ENCODE results near the gene BCL11B. TPM values are rescaled to one million over a fixed set of nuclear protein-coding genes. Genes with fewer than 3 reads are reported as not detected.

The BCL11B gene
- total RNA-seq, 4 donors from 2014 or later: under 0.01 to 1.1 (median 0.39) TPM

DNA sequence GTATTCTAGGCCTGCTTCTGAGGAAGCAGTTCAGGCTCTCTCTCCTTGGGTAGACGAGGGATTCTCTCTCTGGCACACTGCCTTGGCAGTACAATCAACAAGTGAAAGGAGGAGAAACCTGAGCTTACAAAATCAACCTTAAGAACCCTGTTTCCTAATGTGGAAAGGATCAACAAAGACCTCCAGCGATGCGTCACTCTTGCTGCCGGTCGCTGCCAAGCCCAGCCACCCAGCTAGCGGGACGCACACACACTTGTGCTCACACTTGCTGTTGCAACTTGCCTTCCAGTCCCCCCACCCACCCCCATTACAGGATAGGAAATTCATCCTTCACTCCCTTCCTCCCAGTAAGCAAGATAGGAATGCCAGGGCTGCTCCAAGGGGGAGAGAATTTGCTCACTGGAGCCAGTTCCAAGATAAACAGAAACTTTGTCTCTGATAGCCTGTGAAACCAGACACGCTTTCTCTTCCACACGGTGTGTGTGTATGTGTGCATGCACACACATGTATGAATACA is 144.3 kb downstream of the BCL11B start:
- TF ChIP-seq POLR2AphosphoS5 (IDR thresholded peaks at IDR 0.05) (no peak), POLR2A (IDR thresholded peaks at IDR 0.05) (no peak), EP300 (IDR thresholded peaks at IDR 0.05) (no peak)
- TF ChIP-seq, protein P1, sequence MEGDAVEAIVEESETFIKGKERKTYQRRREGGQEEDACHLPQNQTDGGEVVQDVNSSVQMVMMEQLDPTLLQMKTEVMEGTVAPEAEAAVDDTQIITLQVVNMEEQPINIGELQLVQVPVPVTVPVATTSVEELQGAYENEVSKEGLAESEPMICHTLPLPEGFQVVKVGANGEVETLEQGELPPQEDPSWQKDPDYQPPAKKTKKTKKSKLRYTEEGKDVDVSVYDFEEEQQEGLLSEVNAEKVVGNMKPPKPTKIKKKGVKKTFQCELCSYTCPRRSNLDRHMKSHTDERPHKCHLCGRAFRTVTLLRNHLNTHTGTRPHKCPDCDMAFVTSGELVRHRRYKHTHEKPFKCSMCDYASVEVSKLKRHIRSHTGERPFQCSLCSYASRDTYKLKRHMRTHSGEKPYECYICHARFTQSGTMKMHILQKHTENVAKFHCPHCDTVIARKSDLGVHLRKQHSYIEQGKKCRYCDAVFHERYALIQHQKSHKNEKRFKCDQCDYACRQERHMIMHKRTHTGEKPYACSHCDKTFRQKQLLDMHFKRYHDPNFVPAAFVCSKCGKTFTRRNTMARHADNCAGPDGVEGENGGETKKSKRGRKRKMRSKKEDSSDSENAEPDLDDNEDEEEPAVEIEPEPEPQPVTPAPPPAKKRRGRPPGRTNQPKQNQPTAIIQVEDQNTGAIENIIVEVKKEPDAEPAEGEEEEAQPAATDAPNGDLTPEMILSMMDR (IDR thresholded peaks at IDR 0.05): no peak
- H3K27me3 ChIP-seq: peaks cover under 1% of the 10 kb centered on the region
- 41 to 54% methylated on average over 6 to 7 of the region's 9 CpGs for WGBS, 2 donors (ENCODE audit: low coverage in 1 of 2)
- H3K4me1 ChIP-seq: no peaks in the 10 kb centered on the region
- no peaks in the 10 kb centered on the region for H3K36me3 ChIP-seq
- H3K4me3 ChIP-seq: no peak overlapping the region
- peak; percentile 52 for ATAC-seq
- H3K27ac ChIP-seq: no peak overlapping the region
- H3K9me3 ChIP-seq: no peaks in the 10 kb centered on the region

DNA sequence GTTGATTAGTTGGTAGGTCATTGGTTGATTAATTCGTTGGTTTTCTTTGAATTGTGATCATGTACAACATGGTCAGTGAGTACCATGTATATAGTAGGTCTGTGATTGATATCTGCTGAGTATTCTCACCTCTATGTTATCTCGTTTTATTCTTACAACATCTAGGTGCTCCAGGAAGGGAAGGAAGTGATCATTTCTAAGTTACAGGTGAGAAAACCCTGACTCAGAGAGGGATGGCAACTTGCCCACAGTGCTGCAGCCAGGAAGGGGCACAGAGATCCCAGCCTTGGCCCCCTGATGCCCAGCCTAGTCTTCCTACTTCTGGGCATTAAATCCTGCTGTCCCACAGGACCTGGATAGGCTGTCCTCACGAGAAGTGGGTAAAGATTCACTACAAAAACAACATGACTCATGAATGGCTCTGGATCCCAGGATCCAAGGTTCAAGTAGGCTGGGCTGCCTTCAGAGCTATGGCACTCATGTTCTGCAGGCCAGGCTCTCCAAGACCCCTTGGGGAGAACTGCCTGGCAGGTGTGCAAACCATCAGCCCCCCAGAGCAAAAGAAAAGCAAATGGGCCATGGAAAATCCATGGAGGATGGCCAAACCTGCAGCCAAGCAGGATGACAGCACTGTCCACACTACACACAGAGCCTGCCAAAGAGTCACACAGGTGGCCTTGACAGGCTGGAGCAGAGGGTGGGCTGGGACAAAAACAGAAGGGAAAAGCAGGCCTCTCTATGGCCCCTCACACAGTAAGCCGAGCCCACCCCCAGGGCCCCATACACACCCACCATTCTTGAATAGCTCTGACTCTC is 146.2 kb downstream of the BCL11B start:
- H3K4me3 ChIP-seq: no peak overlapping the region
- no peak for ATAC-seq
- H3K27ac ChIP-seq: no peak overlapping the region
- no peaks in the 10 kb centered on the region for H3K36me3 ChIP-seq
- H3K9me3 ChIP-seq: no peaks in the 10 kb centered on the region
- no peak for TF ChIP-seq EP300 (IDR thresholded peaks at IDR 0.05)
- TF ChIP-seq, protein P1 (IDR thresholded peaks at IDR 0.05): no peak
- H3K4me1 ChIP-seq: no peaks in the 10 kb centered on the region
- peaks cover 17% of the 10 kb centered on the region for H3K27me3 ChIP-seq
- WGBS, 2 donors (ENCODE audit: low coverage in 1 of 2): 77 to 94% methylated on average over 2 to 3 of the region's 4 CpGs

DNA sequence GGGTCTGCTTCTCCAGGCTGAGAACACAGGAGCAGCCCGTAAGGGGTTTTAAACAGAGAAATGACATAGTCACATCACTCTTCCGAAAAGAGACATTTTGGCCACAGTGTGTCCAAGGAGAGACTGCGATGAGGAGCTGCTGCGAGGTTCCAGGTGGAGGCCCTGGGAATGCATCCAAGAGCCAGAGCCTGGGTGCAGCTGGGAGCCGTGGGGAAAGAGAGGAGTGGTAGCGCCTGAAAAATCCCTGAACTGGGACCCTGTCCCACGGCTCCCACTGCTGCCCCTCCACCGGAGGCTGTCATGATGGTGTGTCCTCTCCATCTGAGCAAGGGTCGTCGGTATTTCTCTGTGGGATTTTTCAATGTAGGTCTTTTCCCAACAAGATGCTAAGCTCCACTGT is 146.9 kb downstream of the BCL11B start:
- no peaks in the 10 kb centered on the region for H3K4me1 ChIP-seq
- no peaks in the 10 kb centered on the region for H3K9me3 ChIP-seq
- no peak overlapping the region for H3K4me3 ChIP-seq
- no peak overlapping the region for H3K27ac ChIP-seq
- peaks cover 24% of the 10 kb centered on the region for H3K27me3 ChIP-seq
- WGBS, 2 donors (ENCODE audit: low coverage in 1 of 2): 71 to 81% methylated on average over 6 to 9 of the region's 10 CpGs
- H3K36me3 ChIP-seq: no peaks in the 10 kb centered on the region
- TF ChIP-seq POLR2A (IDR thresholded peaks at IDR 0.05): no peak
- ATAC-seq: no peak

DNA sequence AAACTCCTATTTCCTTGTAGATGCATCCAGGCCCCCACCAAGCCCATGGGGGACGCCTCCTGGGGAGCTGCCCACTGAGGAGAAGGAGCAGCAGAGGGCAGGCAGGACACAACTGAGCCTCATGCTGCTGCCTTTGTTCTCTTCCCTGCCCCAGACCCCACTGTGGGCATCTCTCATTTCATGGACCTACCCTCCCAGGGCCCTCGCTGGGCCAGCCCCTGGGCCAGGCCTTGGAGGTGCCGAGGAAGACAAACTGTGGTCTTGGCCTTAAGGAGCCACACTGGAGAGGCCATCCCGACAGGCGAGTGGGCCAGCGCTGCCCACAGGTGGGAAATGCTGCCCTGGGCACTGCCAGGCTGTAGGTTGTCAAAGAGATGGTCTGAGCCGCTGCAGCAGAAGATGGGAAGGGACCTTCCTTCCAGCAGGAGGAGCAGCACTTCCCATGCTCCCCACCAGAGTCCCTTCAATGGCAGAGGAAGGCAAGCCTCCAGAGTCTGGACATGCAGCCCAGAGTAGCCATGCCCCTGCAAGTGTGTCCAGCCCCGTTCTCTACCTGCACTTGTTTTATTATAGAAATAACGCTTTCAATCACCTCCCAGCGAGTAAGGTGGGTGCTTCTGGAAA is 147.4 kb downstream of the BCL11B start:
- H3K27me3 ChIP-seq: peaks cover 29% of the 10 kb centered on the region

DNA sequence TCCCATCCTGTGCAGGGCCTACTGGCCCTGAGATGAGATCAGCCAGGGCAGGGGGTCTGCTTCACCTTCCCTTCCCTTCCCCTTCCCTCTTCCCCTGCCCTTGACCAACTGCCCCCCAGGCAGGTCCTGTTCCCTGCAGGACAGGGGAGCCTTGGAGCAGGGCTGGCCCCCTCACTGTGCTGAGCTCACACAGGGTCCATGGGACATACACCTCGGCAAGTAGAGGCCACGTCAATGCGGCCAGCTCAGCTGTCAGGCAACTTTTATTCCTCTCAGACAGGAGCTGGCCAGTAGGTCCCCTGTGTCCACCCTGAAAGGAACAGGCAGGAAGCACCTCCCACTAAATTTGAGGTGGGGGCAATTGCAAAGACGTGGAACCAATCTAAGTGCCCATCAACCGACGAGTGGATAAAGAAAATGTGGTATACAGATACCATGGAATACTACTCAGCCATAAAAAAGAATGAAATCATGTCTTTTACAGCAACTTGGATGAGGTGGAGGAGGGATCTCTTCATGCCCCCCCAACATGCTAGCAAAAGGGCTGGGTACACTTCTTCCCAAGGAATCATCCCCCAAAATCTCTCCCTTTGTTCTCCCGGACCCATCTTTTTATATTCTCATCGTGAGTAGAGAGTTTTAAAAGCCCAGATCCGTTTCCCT is 148.7 kb downstream of the BCL11B start:
- 89% methylated on average over 4 of the region's 9 CpGs; no CpG with 5 or more reads in 1 of the 2 donors for WGBS, 2 donors (ENCODE audit: low coverage in 1 of 2)
- no peaks in the 10 kb centered on the region for H3K36me3 ChIP-seq
- H3K27me3 ChIP-seq: peaks cover 42% of the 10 kb centered on the region
- no peak for ATAC-seq
- no peaks in the 10 kb centered on the region for H3K9me3 ChIP-seq
- H3K4me1 ChIP-seq: no peaks in the 10 kb centered on the region
- TF ChIP-seq POLR2A (IDR thresholded peaks at IDR 0.05): no peak
- TF ChIP-seq, protein P1 (IDR thresholded peaks at IDR 0.05): no peak
- no peak for TF ChIP-seq EP300 (IDR thresholded peaks at IDR 0.05)
- TF ChIP-seq POLR2AphosphoS5 (IDR thresholded peaks at IDR 0.05): no peak
- H3K4me3 ChIP-seq: no peak overlapping the region
- no peak overlapping the region for H3K27ac ChIP-seq

More for the DNA sequence above, 147.4 kb downstream of the BCL11B start:
- ATAC-seq: no peak
- WGBS, 2 donors (ENCODE audit: low coverage in 1 of 2): 93 to 100% methylated on average over 1 to 2 of the region's 10 CpGs
- no peak for TF ChIP-seq POLR2A (IDR thresholded peaks at IDR 0.05)
- no peak for TF ChIP-seq EP300 (IDR thresholded peaks at IDR 0.05)
- TF ChIP-seq, protein P1 (IDR thresholded peaks at IDR 0.05): no peak
- TF ChIP-seq POLR2AphosphoS5 (IDR thresholded peaks at IDR 0.05): no peak
- no peaks in the 10 kb centered on the region for H3K4me1 ChIP-seq
- no peaks in the 10 kb centered on the region for H3K36me3 ChIP-seq
- no peak overlapping the region for H3K27ac ChIP-seq
- no peaks in the 10 kb centered on the region for H3K9me3 ChIP-seq
- no peak overlapping the region for H3K4me3 ChIP-seq

Data from gastroesophageal sphincter (tissue), 4 donors.